Epithelial cell of esophagus (primary cell): ENCODE results near the gene SORL1.
"Not testable (repeated sequence)": the region's sequence is repeated elsewhere in the genome, so short reads cannot be mapped to it uniquely, and the experiment has no call there.

Experiments
- DNase-seq: peaks from one replicate; pipeline ENCODE4 v3.0.0; 2010; ENCODE audit warnings: low read depth
- H3K4me3 ChIP-seq: 2 replicates; pipeline ENCODE4 v1.5.1; 2011; ENCODE audit warnings: mild to moderate bottlenecking, low read length, control low read depth
- CTCF ChIP-seq: IDR thresholded peaks from 2 replicates; pipeline ENCODE4 v1.5.1; 2011; ENCODE audit warnings: low read depth, mild to moderate bottlenecking, low read length, control low read depth, inconsistent platforms; ENCODE audit not compliant: insufficient read depth; ENCODE audit errors: missing control alignments

The SORL1 gene

GRCh38 chr11:121636800-121637176 lies 184.7 kb downstream of the SORL1 start:
- DNase-seq, result no peak
- TF ChIP-seq CTCF, result no peak
- H3K4me3 ChIP-seq, result no peak overlapping the region

GRCh38 chr11:121637587-121637986 lies 185.5 kb downstream of the SORL1 start:
- DNase-seq, H3K4me3 ChIP-seq: not testable (repeated sequence)

GRCh38 chr11:121643479-121644186 lies 191.5 kb downstream of the SORL1 start:
- DNase-seq, result no peak
- TF ChIP-seq CTCF, result no peak

GRCh38 chr11:121644187-121644512 lies 192.0 kb downstream of the SORL1 start:
- DNase-seq, result no peak
- no peak for TF ChIP-seq CTCF
- no peak overlapping the region for H3K4me3 ChIP-seq

More at GRCh38 chr11:121643479-121644186, 191.5 kb downstream of the SORL1 start:
- H3K4me3 ChIP-seq, result no peak overlapping the region

- DNase-seq, result no peak
- no peak for TF ChIP-seq CTCF
- no peak overlapping the region for H3K4me3 ChIP-seq
Observed at GRCh38 chr11:121645001-121645400, 192.9 kb downstream of the SORL1 start.

GRCh38 chr11:121645596-121645995 lies 193.5 kb downstream of the SORL1 start:
- no peak overlapping the region for H3K4me3 ChIP-seq
- TF ChIP-seq CTCF, result no peak
- DNase-seq, result no peak

- peak; percentile 10 for TF ChIP-seq CTCF
- DNase-seq, result no peak
- H3K4me3 ChIP-seq, result no peak overlapping the region
Observed at GRCh38 chr11:121648306-121648705, 196.2 kb downstream of the SORL1 start.
